DLD1 (cell line): ENCODE results near the gene PPM1H.
"Not testable (repeated sequence)": the region's sequence is repeated elsewhere in the genome, so short reads cannot be mapped to it uniquely, and the experiment has no call there.

Experiments
- in situ Hi-C: cut with HindIII; loops from 2 replicates; pipeline ENCODE4 v1.10.0; 2017; ENCODE audit warnings: low sequenced_read_pairs

Gene PPM1H

GRCh38 chr12:62697893-62698292, 237.1 kb downstream of the PPM1H start:
- in situ Hi-C loops: no loop called here

DNA sequence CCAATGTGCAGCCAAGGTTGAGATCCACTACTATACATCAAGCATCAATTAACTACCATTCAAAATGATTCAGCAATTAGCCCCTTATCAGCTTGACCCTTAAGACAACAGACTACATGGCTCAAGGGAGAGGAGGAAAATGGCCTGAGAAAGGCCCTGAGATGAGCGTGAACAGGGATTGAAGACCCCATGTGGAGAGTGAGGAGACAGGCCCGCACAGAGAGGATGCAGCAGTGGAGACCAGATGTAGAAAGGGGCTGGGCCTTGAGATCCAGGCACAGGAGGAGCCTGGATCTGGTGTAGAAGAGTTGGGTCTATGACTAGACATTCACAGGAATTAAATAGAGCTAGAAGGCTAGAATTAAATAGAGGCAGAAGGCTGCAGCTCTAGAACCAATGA, 239.3 kb downstream of the PPM1H start:
- in situ Hi-C loops: no loop called here

DNA sequence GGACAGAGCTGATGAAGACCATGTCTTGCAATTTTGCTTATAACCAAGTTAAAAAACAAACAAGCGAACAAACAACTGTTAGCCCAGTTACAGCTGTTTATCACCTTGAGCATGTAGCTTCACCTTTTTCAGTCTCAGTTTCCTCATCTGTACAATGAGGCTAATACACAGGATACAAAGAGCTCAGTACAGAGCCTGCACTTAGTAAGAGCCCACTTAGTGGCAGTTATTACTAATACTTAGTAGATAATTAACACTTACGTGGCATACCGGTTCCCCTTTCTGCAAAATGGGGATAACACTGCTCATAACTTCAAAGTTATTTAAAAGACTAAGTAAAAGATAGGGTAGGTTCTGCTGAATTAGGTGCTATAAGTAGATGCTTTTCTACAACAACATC, 240.3 kb downstream of the PPM1H start:
- in situ Hi-C loops: no loop called here

- in situ Hi-C loops: no loop called here
These were observed 240.8 kb downstream of the PPM1H start for GRCh38 chr12:62694116-62694515.

DNA sequence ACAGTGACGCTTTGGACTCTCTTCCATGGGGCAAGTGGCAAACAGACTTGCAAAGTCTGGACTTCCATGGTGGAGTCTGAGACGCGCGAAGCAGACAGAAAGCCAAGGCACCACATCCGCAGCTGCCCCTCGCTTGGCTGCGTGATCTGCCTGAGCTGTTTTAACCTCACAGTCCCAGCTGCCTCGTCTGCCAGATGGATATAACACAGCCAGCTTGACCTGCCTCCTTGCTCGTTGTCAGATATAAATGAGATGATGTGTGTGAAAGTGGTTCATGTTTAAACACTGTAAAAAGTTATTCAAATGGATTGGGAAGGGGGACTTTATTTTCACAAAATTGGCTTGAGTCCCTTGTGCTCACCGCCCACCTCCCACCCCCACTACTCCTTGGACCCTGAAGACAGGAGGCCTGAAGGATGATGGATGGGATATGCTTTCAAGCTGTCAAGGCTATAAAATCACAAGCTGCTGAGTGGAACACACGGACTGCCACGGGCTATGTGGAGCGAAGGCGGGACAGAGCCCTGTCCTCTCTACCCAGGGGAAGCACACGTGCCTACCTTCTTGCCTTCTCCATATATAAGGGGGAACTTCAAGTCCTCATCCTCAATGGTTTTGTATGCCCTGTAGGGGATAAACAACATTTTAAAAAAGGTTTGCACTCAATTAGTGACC, 241.4 kb downstream of the PPM1H start:
- in situ Hi-C loops: no loop called here

DNA sequence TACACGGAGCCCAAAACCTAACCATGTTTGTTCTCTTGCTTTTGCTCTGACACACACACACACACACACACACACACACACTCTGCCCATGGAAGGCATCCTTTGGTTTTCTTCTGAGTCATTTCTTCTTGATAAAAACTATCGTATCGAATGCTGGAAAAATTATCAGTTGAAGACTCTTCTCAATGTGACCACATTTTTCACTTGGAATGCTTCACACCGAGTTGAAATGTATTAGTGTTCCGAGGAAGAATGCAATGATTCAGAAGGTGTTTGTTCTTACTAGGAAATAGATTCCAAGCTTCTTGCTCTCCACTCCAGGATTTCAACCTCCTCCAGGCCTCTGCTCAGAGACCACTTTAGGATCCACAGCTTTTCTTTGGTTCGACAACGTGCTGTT, 242.1 kb downstream of the PPM1H start:
- in situ Hi-C loops: no loop called here

GRCh38 chr12:62691309-62691708, 243.6 kb downstream of the PPM1H start:
- in situ Hi-C loops: no loop called here

- in situ Hi-C loops: no loop called here
These were observed 245.7 kb downstream of the PPM1H start for GRCh38 chr12:62689042-62689839.

GRCh38 chr12:62686938-62687337, 248.0 kb downstream of the PPM1H start:
- in situ Hi-C loops: no loop called here

DNA sequence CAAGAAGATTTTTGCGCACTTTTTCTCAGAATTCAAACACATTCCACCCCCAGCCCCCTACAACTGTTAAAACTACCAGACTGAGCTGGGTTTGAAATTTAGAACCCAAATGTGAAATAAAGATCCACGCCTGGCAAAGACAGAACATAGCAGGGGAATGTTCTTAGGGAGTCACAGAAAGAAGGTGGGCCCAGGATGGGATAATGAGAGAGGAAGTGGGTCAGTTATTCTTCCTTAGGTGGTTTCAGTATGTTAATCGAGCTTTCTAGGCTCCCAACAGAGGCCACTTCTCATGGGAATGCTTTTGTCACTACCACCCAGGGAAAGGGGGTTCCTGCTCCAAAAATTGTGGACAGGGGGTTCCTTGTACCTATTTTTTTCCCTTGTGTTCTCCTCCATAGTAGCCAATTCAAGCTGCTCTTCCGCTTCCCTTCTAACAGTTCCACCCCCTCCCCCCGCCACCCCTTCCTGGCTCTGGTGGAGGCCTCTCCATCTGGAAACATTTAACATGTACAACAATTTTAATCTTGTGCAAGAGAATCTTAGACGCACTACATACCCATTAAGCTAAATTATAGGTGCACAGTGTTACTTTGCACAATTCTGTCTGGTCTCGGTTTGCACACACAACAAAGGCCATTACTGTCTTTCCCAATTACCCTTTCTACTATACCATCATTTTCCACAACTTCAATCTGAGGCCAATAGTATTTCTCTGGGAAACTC, 250.2 kb downstream of the PPM1H start:
- in situ Hi-C loops: no loop called here

DNA sequence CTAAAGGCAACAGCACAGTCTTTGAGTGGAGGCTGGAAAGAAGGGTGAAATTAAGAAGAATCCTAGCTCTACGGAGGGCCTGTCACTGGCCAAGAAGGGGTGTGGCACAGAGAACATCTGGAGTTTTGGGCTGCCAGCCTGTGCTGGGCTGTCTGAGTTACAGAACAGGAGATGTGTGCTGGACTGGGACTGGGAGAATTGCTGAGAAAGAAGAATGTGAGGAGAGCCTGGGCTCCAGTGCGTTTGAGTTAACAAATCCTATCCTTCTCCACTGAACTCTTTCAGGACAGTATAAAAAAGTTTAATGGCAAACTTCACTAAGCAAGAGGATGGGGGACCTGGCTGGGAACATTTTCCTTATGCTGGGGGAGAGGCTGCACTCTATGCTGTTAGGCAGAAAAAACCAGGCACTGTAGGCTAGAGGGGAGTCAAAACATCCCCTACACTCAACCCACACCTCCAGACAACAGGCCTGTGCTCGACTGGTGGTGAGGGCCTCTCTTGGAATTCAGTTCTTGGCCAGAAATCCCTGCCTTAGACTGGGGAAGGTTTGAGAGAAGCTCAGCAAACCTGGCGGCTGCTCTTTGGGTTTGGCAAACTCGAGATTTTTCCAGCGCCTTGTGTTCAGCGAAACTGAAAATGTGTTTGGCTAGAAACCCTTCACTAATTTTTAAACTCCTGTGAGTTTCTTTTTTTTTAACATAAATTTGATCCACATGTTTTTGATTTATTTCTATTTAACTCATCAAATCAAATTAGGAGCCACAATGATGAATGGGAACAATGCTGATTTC, 251.0 kb downstream of the PPM1H start:
- in situ Hi-C loops: no loop called here

DNA sequence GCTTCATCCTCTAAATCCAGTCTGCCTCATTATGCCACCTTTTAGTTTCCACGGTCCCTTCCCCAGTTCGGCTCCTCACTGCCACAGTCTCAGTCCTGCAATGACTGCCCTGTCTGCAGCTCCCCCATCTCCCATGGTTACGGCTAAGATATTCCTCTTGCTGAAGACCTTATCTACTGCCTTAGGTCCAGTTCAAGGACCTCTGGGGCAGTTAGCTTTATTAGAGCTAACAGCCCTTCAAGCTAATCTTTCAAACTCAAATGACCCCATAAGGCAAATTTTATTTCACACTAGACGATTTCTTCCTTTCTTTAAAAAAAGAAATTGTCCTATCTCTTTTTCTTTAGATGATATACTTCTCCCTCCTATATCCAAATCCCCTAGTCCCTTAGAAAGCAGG, 253.6 kb downstream of the PPM1H start:
- in situ Hi-C loops: no loop called here

- in situ Hi-C loops: no loop called here
These were observed 255.3 kb downstream of the PPM1H start for GRCh38 chr12:62679608-62680007.

DNA sequence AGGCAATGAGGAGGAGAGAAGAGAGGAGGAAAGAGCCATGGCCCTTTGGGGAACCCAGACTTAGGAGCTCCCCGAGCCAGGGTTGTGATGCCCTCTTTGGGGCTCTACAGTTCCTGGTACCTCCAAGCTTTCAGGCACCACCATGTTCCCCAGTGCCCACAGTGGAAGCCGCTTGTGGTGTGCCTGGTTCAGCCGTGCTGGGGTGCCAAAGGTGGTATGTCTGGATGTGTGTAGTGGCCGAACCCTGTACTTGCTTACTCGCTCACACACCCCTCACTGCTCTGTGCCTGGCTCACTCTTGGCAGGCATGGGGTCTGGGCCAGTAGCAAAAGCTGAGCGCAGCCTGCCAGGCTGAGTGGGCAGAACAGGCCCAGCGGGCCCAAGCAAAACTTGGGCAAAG, 257.6 kb downstream of the PPM1H start:
- in situ Hi-C loops: no loop called here

DNA sequence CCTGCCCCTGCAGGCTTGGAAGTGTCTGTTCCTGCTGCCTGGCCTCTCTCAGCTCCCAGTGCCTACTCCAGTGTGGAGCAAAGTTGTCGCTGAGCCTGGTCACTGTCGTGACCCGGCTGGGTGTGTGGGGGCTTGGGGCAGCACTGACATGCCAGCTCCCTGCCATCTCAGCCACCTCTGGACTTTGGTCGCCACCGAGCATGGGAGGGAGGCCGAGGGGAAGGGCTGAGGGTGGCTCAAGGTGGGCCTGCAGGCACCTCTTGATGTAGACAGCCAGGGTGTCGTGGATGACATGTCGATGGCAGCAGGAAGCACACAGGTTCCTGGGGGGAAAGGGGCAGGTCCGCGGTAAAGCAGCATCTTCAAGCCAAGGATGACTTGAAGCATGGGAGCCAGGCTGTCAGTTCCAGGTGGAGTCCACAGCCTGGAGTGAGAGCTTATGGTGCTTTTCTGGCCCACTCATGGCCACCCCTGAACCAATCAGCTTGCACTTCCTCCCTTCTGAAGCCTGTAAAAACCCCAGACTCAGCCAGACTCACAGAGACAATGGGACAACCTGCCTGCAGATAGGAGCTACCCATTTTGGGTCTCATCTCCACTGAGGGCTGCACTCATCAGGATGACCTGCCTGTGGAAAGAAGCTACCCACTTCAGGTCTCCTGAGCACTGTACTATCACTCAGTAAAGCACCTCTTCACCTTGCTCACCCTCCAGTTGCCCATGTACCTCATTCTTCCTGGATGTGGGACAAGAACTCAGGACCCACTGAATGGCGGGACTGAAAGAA, 258.2 kb downstream of the PPM1H start:
- in situ Hi-C loops: no loop called here

GRCh38 chr12:62673028-62673815, 261.7 kb downstream of the PPM1H start:
- in situ Hi-C loops: no loop called here

GRCh38 chr12:62670986-62671720, 263.8 kb downstream of the PPM1H start:
- in situ Hi-C loops: no loop called here

GRCh38 chr12:62668782-62669181, 266.2 kb downstream of the PPM1H start:
- in situ Hi-C loops: no loop called here

DNA sequence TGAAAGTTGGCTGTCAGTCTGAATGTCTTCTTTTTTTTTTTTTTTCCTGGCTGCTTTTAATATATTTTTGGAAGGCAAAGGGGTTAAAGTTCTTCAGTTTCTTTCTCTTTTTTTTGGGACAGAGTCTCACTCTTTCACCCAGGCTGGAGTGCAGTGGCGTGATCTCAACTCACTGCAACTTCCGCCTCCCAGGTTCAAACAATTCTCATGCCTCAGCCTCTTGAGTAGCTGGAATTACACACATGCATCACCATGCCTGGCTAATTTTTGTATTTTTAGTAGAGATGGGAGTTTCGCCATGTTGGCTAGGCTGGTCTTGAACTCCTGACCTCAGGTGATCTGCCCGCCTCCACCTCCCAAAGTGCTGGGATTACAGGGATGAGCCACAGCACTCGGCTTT, 270.0 kb downstream of the PPM1H start:
- in situ Hi-C loops: not testable (repeated sequence)
